Stimulated activated CD8-positive, alpha-beta memory T cell treated with anti-CD3 and anti-CD28 coated beads, Interleukin-4, amount 100 ng/mL, for 24 hours (primary cell): ENCODE results near the gene RARB.

Experiments used
- DNase-seq: peaks from one replicate; pipeline ENCODE4 v3.0.0-alpha.2; 2020; ENCODE audit warnings: low read depth

RARB gene

DNA sequence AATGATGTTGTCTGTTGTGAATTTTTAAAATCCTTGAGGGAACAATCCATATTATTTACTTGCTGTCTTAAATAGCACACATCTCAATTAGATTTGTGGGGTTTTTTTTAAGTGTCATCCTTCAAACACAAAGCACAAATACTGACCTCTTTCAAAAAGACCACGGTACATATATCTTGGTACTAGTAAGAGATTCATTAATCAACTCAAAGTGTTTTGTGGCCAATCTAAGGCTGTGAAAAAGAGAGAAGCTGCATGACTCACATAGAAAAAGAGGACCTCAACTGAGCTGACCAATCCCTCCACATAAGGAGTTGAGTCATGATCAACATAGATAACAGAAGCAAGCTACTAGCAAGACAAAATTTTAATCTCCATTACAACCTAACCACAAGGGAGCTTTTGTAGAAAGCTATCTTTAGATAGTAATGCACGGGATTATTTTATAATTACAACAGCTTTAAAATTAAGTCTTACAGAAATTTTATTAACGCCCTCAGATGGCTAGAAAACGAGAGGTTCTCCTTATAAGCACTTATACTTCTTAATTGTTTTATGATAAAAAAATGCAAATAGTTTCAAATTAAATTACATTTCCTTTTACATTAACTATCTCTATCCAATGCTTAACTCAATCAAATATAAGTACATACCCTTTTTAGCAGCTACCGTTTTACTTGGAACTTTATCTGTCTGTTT, 176.2 kb downstream of the RARB start:
- DNase-seq: no peak

DNA sequence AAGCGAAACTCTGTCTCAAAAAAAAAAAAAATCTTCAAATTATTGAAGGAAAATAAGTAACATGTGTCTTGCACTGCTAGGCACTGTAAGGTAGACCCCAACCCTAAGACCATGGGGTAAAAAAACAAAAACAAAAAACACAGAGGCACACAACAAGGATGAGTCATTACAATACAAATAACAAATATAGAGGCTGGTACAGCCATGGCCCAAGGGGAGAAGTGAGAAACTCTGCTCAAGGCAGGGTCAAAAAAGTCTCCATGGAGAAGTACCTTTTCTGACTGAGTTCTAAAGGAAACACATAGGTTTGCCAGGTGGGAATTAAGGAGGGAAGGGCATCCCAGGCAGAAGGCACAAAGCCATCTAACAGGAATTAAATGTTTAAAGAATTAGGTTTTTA, 182.1 kb downstream of the RARB start:
- no peak for DNase-seq

DNA sequence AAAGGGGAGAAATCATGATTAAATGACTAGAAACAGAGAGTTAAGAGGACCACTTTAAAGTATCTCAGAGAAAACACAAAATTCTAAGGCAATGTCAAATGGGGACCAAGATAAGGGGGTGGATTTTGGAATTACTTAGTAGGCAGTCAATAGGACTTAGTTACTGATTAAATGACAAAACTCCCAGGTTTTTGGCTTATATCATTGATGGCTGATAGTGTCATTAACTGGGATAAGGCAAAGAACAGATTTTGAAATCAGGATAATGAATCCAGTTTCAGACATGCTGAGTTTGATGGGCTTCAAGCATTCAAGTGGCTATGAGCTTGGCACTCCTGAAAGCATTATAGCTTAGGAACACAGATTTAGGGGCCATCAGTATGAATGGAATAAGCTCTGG, 182.7 kb downstream of the RARB start:
- no peak for DNase-seq

DNA sequence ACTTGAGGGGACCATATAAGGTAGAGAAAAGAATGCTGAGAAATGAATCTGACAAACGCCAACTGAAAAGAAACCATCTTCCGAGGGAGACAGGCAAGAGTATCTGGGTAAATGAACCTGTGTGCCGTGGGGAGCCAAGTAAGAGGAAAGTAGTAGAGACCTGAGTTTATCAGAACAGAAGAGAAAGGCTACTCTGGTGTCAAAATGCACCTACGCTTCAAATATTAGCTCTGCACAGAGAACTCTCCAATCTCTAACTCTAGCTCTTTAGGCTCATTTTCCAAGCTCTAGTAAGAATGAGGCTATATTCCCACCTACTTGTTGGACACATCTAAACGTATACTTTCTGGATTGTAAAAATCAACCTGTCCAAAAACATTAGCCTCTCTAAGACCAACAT, 183.1 kb downstream of the RARB start:
- DNase-seq: no peak

DNA sequence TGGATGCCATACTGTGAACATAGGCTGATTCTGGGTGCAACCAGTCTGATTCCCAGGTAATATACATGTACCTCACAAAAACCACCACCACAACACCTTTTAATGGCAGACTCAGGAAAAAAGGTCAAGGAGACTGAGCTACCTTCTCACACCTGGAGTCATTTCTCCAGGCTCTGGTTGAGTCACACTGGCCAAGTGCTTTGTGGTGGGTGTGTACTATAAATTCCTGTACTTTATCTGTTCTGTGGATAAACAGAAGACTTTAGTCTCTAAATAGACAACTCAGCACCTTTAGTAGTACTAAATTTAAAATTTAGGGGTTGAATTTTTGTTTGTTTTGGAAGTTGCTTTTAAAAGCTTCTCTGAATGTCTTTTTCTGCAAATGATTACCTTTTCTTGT, 190.0 kb downstream of the RARB start:
- no peak for DNase-seq

DNA sequence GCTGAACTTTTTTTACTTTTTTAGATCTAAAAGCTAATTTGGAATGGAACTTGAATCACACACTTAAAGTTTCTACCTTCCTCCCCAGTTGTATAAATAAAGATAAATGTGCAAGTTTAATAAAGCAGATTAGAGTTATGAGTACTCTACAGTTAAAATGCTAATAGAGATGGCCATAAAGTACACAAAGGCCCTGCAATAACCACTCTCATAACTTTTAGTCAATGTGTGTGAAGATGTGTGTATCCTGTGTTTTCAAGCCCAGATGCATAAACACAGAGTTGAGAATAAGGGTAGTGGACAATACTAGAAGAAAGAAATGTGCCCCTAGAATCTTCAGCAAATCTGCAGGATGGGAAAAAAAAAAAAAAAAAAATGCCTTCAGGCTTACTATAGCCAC, 191.3 kb downstream of the RARB start:
- no peak for DNase-seq

DNA sequence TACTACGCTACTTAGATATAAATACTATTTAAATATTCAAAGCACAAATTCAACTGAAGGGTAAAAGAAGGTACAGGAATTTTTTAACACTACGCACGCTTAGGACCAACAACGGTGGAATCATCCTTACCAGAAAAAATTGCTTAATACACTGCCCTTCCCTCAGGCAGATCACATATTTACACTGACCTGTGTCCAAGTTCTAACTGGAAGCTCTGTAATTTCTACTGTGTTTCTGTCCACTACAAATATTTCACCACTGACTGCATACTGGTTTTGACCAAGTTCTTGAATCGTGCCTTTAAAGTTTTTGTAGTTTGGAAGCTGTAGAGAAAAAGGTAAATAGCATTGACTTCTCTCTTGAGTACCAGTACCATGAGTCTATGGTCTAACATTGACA, 192.4 kb downstream of the RARB start:
- no peak for DNase-seq

DNA sequence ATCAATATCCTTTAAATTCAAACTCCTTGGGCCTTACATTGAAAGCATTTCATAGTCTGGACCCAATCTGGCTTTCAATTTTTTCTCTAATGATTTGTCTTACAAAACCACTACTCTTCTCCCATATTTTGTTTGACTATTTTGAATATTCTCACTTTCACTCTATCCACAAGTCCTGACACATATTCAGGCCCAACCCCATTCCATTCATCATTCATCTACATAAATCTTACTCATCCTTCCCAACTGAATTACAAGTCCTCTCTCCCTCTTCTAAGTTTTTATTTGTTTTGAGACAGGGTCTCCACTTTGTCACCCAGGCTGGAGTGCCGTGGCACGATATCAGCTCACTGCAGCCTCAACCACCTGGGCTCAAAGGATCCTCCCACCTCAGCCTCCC, 193.0 kb downstream of the RARB start:
- DNase-seq: no peak

DNA sequence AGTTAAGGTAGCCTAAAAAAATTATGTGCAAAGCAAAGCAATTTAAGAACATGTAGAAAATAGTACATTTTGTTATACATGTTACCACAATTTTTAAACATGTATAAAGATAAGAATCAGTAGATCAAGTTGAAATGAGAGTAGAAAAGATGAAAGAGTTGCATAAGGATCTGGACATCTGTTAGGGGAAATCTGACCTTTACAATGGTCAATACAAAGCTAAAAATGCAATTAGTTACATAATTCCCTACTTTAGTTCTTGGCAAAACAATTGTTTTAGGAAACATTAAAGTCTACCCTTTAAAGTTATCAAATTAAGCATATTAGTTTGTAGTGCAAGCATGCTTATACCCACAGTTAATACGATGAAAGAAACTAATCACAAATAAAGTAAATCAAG, 203.9 kb downstream of the RARB start:
- DNase-seq: no peak

DNA sequence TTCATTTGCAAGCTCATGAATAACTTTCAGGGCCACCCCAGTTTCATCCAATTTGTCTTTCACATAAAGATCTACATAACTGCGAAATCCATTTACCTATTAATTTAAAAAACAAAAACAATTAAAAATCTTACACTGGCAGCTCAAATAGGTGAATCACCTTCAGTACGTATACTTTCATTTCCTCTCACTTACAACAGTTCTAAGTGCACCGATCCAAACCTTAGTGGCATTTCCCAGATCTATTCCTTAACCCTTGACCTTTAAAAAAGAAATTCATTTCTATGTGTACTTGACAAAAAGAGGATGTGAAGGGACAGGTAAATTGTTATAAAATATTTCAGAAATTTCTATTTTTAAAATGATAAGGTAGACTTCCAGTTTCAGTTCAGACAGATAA, 205.9 kb downstream of the RARB start:
- DNase-seq: no peak

DNA sequence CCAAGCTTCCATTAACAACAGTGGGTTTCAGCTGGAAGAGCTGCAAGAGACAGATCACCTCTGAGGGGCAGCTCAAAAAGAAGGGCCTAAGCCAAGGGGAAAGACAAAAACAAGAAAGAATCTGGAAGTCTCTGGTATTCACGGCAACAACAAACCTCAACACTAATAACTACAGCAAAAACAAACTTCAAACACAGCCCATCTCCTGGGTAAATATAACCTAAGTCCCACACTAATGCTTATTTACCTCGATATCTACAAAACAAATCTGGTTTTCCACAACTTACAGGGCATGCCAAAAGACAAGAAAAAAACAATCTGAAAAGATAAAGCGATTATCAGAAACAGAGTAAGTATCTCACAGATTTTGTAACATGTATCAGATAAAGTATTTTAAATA, 207.0 kb downstream of the RARB start:
- DNase-seq: no peak
